ENCODE results near the gene TPX2.

Gene TPX2

GRCh38 chr20:31848088-31848999, 109.3 kb downstream of the TPX2 start:
- Mint-ChIP-seq H3K4me1 (ENCODE audit: low read depth) (no peaks in the 10 kb centered on the region), H3K9me3 (ENCODE audit: low read depth) (no peaks in the 10 kb centered on the region), H3K36me3 (no peaks in the 10 kb centered on the region), H3K4me3 (no peak overlapping the region), H3K27ac (no peak overlapping the region), H3K27me3 (peaks cover 4% of the 10 kb centered on the region)

- no peaks in the 10 kb centered on the region for H3K36me3 Mint-ChIP-seq
- no peaks in the 10 kb centered on the region for H3K4me1 Mint-ChIP-seq (ENCODE audit: low read depth)
- H3K27ac Mint-ChIP-seq = no peak overlapping the region
- peaks cover 4% of the 10 kb centered on the region for H3K27me3 Mint-ChIP-seq
- H3K4me3 Mint-ChIP-seq = no peak overlapping the region
- H3K9me3 Mint-ChIP-seq (ENCODE audit: low read depth) = no peaks in the 10 kb centered on the region
Measured at GRCh38 chr20:31849306-31849930, 110.3 kb downstream of the TPX2 start.
